HepG2 (cell line): ENCODE measurements around the gene PCYT2. TPM values are rescaled to one million over a fixed set of nuclear protein-coding genes. Genes with fewer than 3 reads are reported as not detected.

Source experiments
- ATAC-seq: fragments of 200-7000 bp; cut with Tn5 transposase; 3 replicates; pipeline ENCODE4 v1.9.1; 2020; ENCODE audit warnings: mild to moderate bottlenecking, moderate library complexity
- BruUV-seq: library from RNA; stranded (reverse); fragments of 400-500 nt; replicated peaks from 2 replicates; lab custom pipeline; 2021; lab: Mats Ljungman, UMichigan
- CTCF ChIA-PET: fragments of 300-600 bp; formaldehyde crosslinking; extraction: SDS; loops from one replicate; lab custom pipeline; 2021; ENCODE audit warnings: low total read pairs, inconsistent platforms, low intra/inter-chr PET ratio; lab: Yijun Ruan, JAX
- POLR2A ChIA-PET: fragments of 350-600 bp; sonication (Branson Sonifier 250); formaldehyde crosslinking; loops from one replicate; lab custom pipeline; 2020; ENCODE audit warnings: antibody characterized with exemption, inconsistent platforms; lab: Yijun Ruan, JAX
- DNase-seq: peaks from one replicate; pipeline ENCODE4 v3.0.0-alpha.2; 2015; ENCODE audit warnings: low spot score
- FAIRE-seq: peaks from 3 replicates; lab custom pipeline; 2011; peaks lifted over from hg19 to GRCh38; lab: Jason Lieb, UNC
- H2AFZ ChIP-seq: one replicate; pipeline ENCODE4 v1.6.1; 2011; ENCODE audit warnings: low read length, inconsistent platforms
- H3K27ac ChIP-seq: fragments of 300-600 bp; 3 replicates; pipeline ENCODE4 v1.8.0; 2011; ENCODE audit warnings: mixed run types, mild to moderate bottlenecking, mixed read lengths, low read length, inconsistent platforms; ENCODE audit not compliant: insufficient read depth; ENCODE audit errors: extremely low read length
- H3K27me3 ChIP-seq, 2 experiments: fragments of 200-600 bp in 1 of 2; 2 replicates in 1 of 2; 3 replicates in 1 of 2; pipeline versions ENCODE4 v1.6.0 to v1.8.0; 2011; ENCODE audit warnings: low read length in 2 of 2, mild to moderate bottlenecking in 2 of 2, moderate library complexity in 2 of 2, inconsistent platforms in 1 of 2; ENCODE audit not compliant: insufficient read depth in 2 of 2, control insufficient read depth in 1 of 2
- H3K36me3 ChIP-seq, 2 experiments: fragments of 200-600 bp in 1 of 2; replicated peaks in 1 of 2; 2 replicates in 1 of 2; 3 replicates in 1 of 2; pipeline versions ENCODE4 v1.5.1 to v1.8.0; 2011; ENCODE audit warnings: low read length in 2 of 2, inconsistent platforms in 1 of 2; ENCODE audit not compliant: insufficient read depth in 2 of 2, control insufficient read depth in 1 of 2
- H3K4me1 ChIP-seq: 2 replicates; pipeline ENCODE4 v1.5.1; 2012; ENCODE audit warnings: low read length, inconsistent platforms; ENCODE audit not compliant: insufficient read depth
- H3K4me2 ChIP-seq: 2 replicates; pipeline ENCODE4 v1.6.0; 2011; ENCODE audit warnings: low read depth, low read length, inconsistent platforms
- H3K4me3 ChIP-seq, 3 experiments: fragments of 200-600 bp in 1 of 3; sonication (generic), shearing (Covaris generic) in 1 of 3; replicated peaks in 1 of 3; 2 replicates each; pipeline ENCODE4 v1.5.1; 2011 to 2016; ENCODE audit warnings: low read length in 3 of 3, inconsistent platforms in 2 of 3, low read depth in 2 of 3, mild to moderate bottlenecking in 2 of 3, control low read depth in 1 of 3, mixed read lengths in 1 of 3; ENCODE audit not compliant: insufficient read depth in 1 of 3
- H3K79me2 ChIP-seq: one replicate; pipeline ENCODE4 v1.6.1; 2011; ENCODE audit warnings: low read length, inconsistent platforms; ENCODE audit not compliant: insufficient read depth
- H3K9ac ChIP-seq: 2 replicates; pipeline ENCODE4 v1.6.0; 2011; ENCODE audit warnings: mild to moderate bottlenecking, low read depth, low read length, inconsistent platforms; ENCODE audit not compliant: insufficient read depth
- H3K9me3 ChIP-seq: 2 replicates; pipeline ENCODE4 v1.5.1; 2012; ENCODE audit warnings: mild to moderate bottlenecking, low read length
- H4K20me1 ChIP-seq: 2 replicates; pipeline ENCODE4 v1.6.0; 2011; ENCODE audit warnings: inconsistent platforms, mild to moderate bottlenecking, low read length, moderate library complexity; ENCODE audit not compliant: insufficient read depth
- AGO2 ChIP-seq: fragments of 200-400 bp; formaldehyde crosslinking; optimal IDR thresholded peaks from 2 replicates; pipeline ENCODE3; 2017; ENCODE audit warnings: mild to moderate bottlenecking, low read depth, low read length, moderate library complexity
- ARNT2 ChIP-seq: sonication (generic); formaldehyde crosslinking; IDR thresholded peaks from 2 replicates; pipeline ENCODE4 v1.8.0; 2022; ENCODE audit warnings: mild to moderate bottlenecking, low read depth, missing genetic modification reagents, moderate library complexity
- ETS1 ChIP-seq: sonication (generic); formaldehyde crosslinking; IDR thresholded peaks from 2 replicates; pipeline ENCODE4 v1.4.0; 2020; ENCODE audit warnings: missing genetic modification reagents
- HMG20A ChIP-seq: IDR thresholded peaks from 2 replicates; pipeline ENCODE4 v1.6.1; 2016; ENCODE audit warnings: borderline replicate concordance
- PITX1 ChIP-seq: sonication (generic); formaldehyde crosslinking; IDR thresholded peaks from 2 replicates; pipeline ENCODE4 v1.5.1; 2020; ENCODE audit warnings: mild to moderate bottlenecking, missing genetic modification reagents
- RBFOX2 ChIP-seq: fragments of 200-400 bp; formaldehyde crosslinking; IDR thresholded peaks from 2 replicates; pipeline ENCODE4 v1.6.1; 2017; ENCODE audit warnings: low read depth, mild to moderate bottlenecking, low read length
- SAFB2 ChIP-seq: sonication (generic); formaldehyde crosslinking; IDR thresholded peaks from 2 replicates; pipeline ENCODE4 v1.5.1; 2020; ENCODE audit warnings: missing genetic modification reagents, low read depth, mild to moderate bottlenecking, borderline replicate concordance
- SUZ12 ChIP-seq: fragments of 150-350 bp; IDR thresholded peaks from 2 replicates; pipeline ENCODE4 v1.6.1; 2014; ENCODE audit warnings: low read depth, low read length
- USF2 ChIP-seq, 2 experiments: sonication (generic) in 1 of 2; formaldehyde crosslinking in 1 of 2; IDR thresholded peaks; 2 replicates each; pipeline versions ENCODE4 v1.5.1 to v1.6.1; 2011 to 2020; ENCODE audit warnings: borderline replicate concordance in 1 of 2, low read depth in 1 of 2, low read length in 1 of 2, mild to moderate bottlenecking in 1 of 2, missing genetic modification reagents in 1 of 2, moderate library complexity in 1 of 2
- ZNF230 ChIP-seq: sonication (generic); formaldehyde crosslinking; IDR thresholded peaks from 2 replicates; pipeline ENCODE4 v1.4.0; 2020; ENCODE audit warnings: mild to moderate bottlenecking, missing genetic modification reagents
- ZNF446 ChIP-seq: sonication (generic); formaldehyde crosslinking; IDR thresholded peaks from 2 replicates; pipeline ENCODE4 v1.5.0; 2020; ENCODE audit warnings: mild to moderate bottlenecking, missing genetic modification reagents
- ZNF558 ChIP-seq: sonication (generic); formaldehyde crosslinking; IDR thresholded peaks from 2 replicates; pipeline ENCODE4 v1.9.0; 2022; ENCODE audit warnings: mild to moderate bottlenecking, missing genetic modification reagents, borderline replicate concordance
- ZNF776 ChIP-seq: sonication (generic); formaldehyde crosslinking; IDR thresholded peaks from 2 replicates; pipeline ENCODE4 v1.4.0; 2020; ENCODE audit warnings: mild to moderate bottlenecking, missing genetic modification reagents
- WGBS: methylation state at CpG from one replicate; pipeline ENCODE4 v1.1.6; 2017; ENCODE audit warnings: low lambda C conversion rate; 5-methylcytosine and 5-hydroxymethylcytosine counted together
- in situ Hi-C: cut with HindIII; loops from 2 replicates; pipeline ENCODE4 v1.10.0; 2017; ENCODE audit warnings: low pct_unique_long_range_greater_than_20kb; ENCODE audit not compliant: extremely low pct_ligation_motif_present
- intact Hi-C: fragments of 100-400 bp; cut with micrococcal nuclease; formaldehyde crosslinking; loops from one replicate; pipeline ENCODE4 v1.10.0; 2022; ENCODE audit not compliant: unreplicated experiment
- polyA plus RNA-seq, 8 experiments: library from polyadenylated mRNA; depleted of rRNA in 3 of 8; stranded (reverse) in 7 of 8; unstranded in 1 of 8; fragments of >200 nt; fragmentation: Illumina TruSeq in 4 of 8; extraction: Trizol in 4 of 8; gene quantifications; 2 replicates each; pipeline versions ENCODE4 v1.2.1 to v1.2.3, GENCODE V29; 2011 to 2016; ENCODE audit warnings: low read depth in 4 of 8, missing spikeins in 1 of 8, mixed read lengths in 1 of 8; ENCODE audit not compliant: insufficient read depth in 1 of 8
- total RNA-seq, 5 experiments: library from RNA; depleted of rRNA; stranded (reverse); fragments of >200 nt; fragmentation: Illumina TruSeq; extraction: Trizol; gene quantifications; 2 replicates each; pipeline ENCODE4 v1.2.3, GENCODE V29; 2016; ENCODE audit warnings: low read depth in 1 of 5
- TF ChIP-seq, protein P1 (sequence below): sonication (generic); formaldehyde crosslinking; IDR thresholded peaks from 2 replicates; pipeline ENCODE4 v1.5.0; 2020; ENCODE audit warnings: missing genetic modification reagents
- TF ChIP-seq, protein P2 (sequence below): IDR thresholded peaks from 2 replicates; pipeline ENCODE4 v1.6.1; 2016; ENCODE audit warnings: low read depth, borderline replicate concordance

The PCYT2 gene
- total and polyA plus RNA-seq, 2 of the 13 experiments (the other 11 are each of a cell fraction or from before 2014, with no cell fraction given), result 147 to 297 TPM

DNA sequence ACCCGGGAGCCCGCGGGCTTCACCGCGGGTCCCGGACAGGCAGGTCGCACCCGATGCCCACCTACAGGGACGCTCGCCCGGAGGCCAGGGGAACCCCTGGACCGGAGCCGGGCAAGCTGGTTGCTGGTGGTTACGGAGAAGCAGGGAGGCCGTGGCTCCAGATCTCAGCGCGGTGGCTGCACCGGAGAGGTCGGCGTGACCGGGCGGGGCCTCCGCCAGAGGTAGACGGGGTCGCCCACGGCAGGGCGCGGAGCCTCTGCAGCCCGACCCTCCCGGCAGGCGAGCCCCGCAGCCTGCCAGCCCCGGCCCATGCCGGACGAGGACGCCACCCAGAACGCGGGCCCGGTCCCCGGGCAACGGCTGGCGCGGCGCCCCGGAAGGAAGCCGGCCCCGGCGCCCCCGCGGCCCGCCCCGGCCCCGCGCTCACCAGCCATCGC, 341 bp downstream of the PCYT2 start:
- no peak for FAIRE-seq
- DNase-seq, result no peak
- H3K4me3 ChIP-seq, result peak overlapping the region; percentile 68 to 99 (median 97)
- BruUV-seq, result TSS peak; percentile 94
- H3K4me2 ChIP-seq, result peak overlapping the region; percentile 99
- no peaks in the 10 kb centered on the region; a peak in 1 of 5 replicates for H3K27me3 ChIP-seq
- H3K79me2 ChIP-seq, result peaks cover 36% of the 10 kb centered on the region
- no peaks in the 10 kb centered on the region for H3K9me3 ChIP-seq
- ChIA-PET POLR2A (interaction anchor here (0.6 to 3.5 kb wide), 10 partner anchors 10 to 197 kb away, joined by 3 to 52 read pairs (median 6); partner anchors contain the start of genes ARHGDIA, CENPX, LRRC45 and MAFG), CTCF (no interaction called here)
- peaks cover 60 to 77% of the 10 kb centered on the region in 2 experiments for H3K36me3 ChIP-seq
- in situ Hi-C loops, result no loop called here
- peak overlapping the region; percentile 99 for H3K27ac ChIP-seq
- WGBS, result 3% methylated on average over 15 of the region's 55 CpGs
- no peak; the same call in 2 of the 3 replicates for ATAC-seq
- peaks cover 9% of the 10 kb centered on the region; the same call in 1 of the 2 replicates for H4K20me1 ChIP-seq
- H3K9ac ChIP-seq, result peak overlapping the region; percentile 99
- peaks cover 41% of the 10 kb centered on the region for H3K4me1 ChIP-seq
- intact Hi-C loops, result loop anchor here (2.0 to 5.0 kb wide), 2 partner anchors 16 to 39 kb away; partner anchors contain the start of genes ARHGDIA and MAFG
- no peak overlapping the region for H2AFZ ChIP-seq
- TF ChIP-seq USF2 (IDR thresholded peaks at IDR 0.05; ENCODE audit: low read depth, low read length) (0 out of 2 replicates have a peak, but pooled peaks have one; percentile 0), USF2 (CRISPR knock-in tag; IDR thresholded peaks at IDR 0.05; ENCODE audit: borderline replicate concordance) (no peak), AGO2 (peak; percentile 94), SAFB2 (CRISPR knock-in tag) (0 out of 2 replicates have a peak, but pooled peaks have one; percentile 5), RBFOX2 (peak; percentile 87), SUZ12 (no peak), ZNF446 (peak; percentile 48; the same call in 1 of the 2 replicates), HMG20A (CRISPR knock-in tag) (no peak), ZNF776 (CRISPR knock-in tag) (peak; percentile 84; the same call in 1 of the 2 replicates), ZNF558 (CRISPR knock-in tag) (peak; percentile 56; the same call in 1 of the 2 replicates), ARNT2 (CRISPR knock-in tag) (peak; percentile 18; the same call in 1 of the 2 replicates), ZNF230 (CRISPR knock-in tag) (0 out of 2 replicates have a peak, but pooled peaks have one; percentile 4), ETS1 (CRISPR knock-in tag) (0 out of 2 replicates have a peak, but pooled peaks have one; percentile 70), PITX1 (CRISPR knock-in tag) (peak; percentile 12; the same call in 1 of the 2 replicates)
- TF ChIP-seq, protein P1, sequence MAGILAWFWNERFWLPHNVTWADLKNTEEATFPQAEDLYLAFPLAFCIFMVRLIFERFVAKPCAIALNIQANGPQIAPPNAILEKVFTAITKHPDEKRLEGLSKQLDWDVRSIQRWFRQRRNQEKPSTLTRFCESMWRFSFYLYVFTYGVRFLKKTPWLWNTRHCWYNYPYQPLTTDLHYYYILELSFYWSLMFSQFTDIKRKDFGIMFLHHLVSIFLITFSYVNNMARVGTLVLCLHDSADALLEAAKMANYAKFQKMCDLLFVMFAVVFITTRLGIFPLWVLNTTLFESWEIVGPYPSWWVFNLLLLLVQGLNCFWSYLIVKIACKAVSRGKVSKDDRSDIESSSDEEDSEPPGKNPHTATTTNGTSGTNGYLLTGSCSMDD, result 0 out of 2 replicates have a peak, but pooled peaks have one; percentile 46
- TF ChIP-seq, protein P2, sequence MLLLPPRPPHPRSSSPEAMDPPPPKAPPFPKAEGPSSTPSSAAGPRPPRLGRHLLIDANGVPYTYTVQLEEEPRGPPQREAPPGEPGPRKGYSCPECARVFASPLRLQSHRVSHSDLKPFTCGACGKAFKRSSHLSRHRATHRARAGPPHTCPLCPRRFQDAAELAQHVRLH (CRISPR knock-in tag), result no peak; the same call in 1 of the 2 replicates
